DMS 273 (cell line): Measurements from ENCODE around the gene SPTBN1.

Source experiments
- DNase-seq: peaks from one replicate; lab custom pipeline; 2025; ENCODE audit not compliant: unreplicated experiment; lab: John Stamatoyannopoulos, UW

The SPTBN1 gene

GRCh38 chr2:54646170-54646927, 190.2 kb downstream of the SPTBN1 start:
- DNase-seq = no peak

DNA sequence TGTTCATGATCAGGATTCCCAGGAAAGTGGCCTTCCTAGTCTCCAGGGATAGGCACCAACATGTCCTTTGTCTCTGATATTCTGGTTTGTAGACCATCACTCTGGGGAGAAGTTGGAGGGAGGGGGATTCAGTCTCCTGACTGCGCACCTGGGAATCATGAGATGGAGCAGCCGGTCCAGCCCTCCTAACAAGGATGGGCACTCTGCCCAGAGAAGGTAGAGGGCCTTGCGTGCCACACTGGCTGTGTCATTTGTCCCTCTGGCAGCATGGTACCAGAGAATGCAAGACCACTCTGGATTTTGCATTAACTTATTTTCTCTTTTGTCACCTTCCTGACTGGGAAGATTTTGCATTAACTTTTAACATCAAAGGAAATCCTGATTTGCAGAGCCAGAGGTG, 192.1 kb downstream of the SPTBN1 start:
- no peak for DNase-seq

DNA sequence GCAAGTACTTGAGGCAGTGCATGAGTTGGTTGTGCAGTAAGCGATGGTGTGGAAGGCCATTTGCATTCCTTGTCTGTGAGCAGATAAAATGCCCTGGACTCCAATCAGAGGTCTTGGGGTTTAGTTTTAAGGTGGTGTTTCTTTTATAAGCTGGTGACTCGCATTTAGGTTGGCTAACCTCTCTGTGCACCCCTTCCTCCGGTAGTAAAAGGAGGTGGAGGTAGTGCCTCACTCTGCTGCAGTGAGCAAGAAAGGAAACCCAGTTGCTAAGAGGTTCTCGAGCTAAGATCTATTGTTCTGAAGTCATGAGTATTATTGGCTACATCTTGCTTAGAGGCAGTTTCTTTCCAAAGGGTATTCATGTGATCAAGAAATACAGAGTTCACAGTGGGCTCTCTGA, 193.1 kb downstream of the SPTBN1 start:
- no peak for DNase-seq

- DNase-seq = no peak
Measured at GRCh38 chr2:54649633-54650032, 193.5 kb downstream of the SPTBN1 start.

- DNase-seq = no peak
Measured at GRCh38 chr2:54650612-54651011, 194.5 kb downstream of the SPTBN1 start.

GRCh38 chr2:54651291-54651690, 195.2 kb downstream of the SPTBN1 start:
- no peak for DNase-seq

DNA sequence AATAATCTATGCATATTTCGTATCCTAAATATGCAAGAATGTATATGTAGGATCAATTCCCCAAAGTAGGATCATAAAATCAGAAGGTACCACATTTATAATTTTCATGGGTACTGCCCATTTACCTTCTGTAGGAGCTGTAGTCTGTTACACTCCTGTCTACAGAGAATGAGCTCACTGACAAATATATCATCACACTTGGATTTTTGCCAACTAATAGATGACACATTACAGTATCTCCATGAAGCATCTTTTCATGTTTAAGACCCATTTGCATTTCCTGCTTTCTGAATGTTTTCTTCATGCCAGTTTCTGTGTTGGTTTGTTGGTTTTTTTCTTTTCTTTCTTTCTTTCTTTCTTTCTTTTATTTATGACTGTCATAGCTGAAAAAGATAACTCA, 196.4 kb downstream of the SPTBN1 start:
- DNase-seq = no peak

- DNase-seq = no peak
Measured at GRCh38 chr2:54653572-54654204, 197.6 kb downstream of the SPTBN1 start.

DNA sequence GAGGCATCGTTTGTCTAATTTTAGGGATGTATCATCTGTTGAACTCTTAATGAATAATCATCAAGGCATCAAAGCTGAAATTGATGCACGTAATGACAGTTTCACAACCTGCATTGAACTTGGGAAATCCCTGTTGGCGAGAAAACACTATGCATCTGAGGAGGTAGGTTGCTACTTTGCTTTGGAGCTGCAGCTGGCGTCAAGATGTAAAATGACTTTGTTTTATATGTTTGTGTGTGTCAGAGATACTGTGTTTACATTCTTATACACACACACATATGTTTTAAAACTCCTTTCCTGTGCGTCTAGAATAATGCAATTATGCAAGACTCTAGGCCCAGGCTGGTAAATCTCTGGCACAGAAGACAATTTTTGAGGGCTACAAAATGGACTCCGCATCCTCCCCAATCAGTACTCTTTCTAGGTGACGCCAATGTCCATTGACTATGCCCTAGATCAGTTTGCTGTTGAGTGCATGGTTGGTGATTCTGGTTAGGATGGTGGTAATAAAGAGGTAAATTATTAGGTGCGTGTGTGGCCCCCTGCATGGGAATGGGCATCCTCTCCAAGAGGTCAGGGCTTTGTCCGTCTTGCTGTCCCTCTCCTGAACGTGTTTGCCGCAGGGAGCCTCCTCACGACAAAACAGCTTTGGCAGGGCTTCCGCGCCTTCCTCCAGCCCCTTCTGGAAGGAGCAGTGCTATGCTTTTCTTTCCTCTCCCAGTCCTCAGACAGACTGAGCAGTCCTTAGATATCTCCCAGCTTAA, 199.1 kb downstream of the SPTBN1 start:
- DNase-seq = no peak

GRCh38 chr2:54656863-54657262, 200.7 kb downstream of the SPTBN1 start:
- no peak for DNase-seq

GRCh38 chr2:54657664-54658083, 201.5 kb downstream of the SPTBN1 start:
- peak; percentile 63 for DNase-seq

DNA sequence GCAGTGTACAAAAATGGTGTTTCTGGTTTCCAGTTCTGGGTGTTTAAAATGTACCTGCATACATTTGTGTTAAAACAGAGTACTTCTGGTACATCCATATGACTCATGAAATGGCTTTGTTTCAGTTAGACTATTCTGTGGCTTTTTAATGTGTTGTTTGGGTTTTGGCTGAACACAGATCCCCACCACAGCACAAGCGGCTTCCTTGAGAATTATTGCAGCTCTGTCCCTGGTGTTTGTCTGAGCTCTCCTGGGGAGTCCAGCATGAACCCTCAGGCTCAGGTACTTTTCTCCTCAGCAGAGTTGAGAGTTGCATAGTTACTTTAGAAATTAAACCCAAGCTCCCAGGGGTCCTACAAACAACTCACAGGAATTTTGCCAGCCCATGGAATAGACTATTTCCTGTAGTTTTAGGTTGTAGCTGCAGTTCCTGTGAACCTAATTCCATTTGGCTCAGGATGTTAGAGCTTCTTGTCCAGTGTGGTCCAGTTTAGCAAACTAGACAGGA, 202.5 kb downstream of the SPTBN1 start:
- DNase-seq = no peak

GRCh38 chr2:54659527-54659926, 203.4 kb downstream of the SPTBN1 start:
- DNase-seq = no peak

- no peak for DNase-seq
Measured at GRCh38 chr2:54660752-54661151, 204.6 kb downstream of the SPTBN1 start.

DNA sequence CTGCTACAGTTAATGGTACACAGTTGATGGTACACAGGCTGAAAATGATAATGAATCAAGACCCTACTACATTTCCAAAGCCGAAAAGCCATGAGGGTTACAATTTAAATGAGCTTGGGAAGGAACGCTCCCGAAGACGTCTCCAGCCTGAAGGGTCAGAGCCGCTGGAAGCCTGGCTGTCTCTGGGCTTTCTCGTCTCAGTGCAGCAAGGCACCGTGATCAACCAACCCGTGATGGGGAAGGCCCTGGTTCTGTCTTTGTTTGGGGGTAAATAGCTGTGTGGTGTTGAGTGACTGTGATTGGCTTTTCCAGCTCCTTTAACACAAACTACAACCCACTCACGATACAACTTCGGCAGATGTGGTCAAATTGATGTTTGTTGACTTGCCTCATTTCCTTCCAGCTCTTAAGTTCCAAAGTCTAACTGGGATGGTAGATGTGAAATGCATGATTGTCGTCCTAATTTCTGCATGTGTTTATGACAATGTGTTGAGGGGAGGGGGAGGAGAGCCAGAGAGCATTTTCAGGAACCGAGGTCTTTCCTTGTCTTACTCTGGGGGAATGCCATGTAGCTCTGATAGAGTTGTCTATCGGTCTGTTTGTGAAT, 207.4 kb downstream of the SPTBN1 start:
- DNase-seq = no peak

DNA sequence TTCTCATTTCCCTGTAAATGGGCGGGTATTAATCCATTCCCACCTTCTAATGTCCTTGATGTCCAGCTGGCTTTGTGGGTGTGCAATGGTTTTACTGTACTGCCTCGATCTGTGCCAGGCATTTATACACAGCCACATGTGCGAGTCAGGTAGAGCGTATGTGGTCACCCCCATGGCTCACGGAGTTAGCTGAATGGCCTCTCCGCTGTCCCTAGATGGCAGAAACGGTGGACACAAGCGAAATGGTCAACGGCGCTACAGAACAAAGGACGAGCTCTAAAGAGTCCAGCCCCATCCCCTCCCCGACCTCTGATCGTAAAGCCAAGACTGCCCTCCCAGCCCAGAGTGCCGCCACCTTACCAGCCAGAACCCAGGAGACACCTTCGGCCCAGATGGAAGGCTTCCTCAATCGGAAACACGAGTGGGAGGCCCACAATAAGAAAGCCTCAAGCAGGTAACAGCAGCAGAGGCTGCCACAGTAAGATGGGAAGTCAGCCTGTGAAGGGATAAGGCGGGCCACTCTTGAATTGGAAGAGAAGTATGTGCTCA, 208.2 kb downstream of the SPTBN1 start:
- no peak for DNase-seq

GRCh38 chr2:54665436-54665856, 209.3 kb downstream of the SPTBN1 start:
- DNase-seq = peak; percentile 90

GRCh38 chr2:54666131-54666633, 210.1 kb downstream of the SPTBN1 start:
- peak; percentile 55 for DNase-seq

DNA sequence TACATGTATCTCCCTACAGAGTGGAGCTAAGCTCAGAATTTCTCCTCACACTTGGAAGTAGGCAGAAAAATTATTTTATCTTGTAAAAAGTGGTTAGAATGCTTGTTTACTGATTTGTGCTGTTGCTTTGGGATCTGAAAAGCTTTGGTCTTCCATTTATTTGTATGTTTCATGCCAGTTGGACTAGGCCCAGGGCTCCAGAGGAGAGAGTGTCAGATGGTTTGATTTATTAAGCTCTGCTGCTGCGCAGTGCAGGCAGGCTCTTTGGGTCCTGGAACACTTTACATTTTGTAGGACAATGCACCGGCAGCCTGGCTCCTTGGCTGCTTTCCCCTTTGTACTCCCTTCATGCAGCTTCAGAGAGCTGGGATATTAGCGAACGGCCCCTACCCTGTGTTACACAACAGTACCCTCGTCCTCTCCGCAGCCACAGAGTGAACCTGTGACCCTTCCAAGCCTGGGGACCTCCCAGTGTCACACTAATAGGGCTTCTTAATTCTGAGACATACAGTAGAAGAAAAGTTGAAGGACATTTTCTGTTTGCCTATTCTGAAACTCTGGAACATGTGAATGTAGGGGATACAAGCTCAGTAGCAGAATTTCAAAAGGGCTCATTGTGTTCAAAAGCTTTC, 210.6 kb downstream of the SPTBN1 start:
- peak; percentile 80 for DNase-seq

DNA sequence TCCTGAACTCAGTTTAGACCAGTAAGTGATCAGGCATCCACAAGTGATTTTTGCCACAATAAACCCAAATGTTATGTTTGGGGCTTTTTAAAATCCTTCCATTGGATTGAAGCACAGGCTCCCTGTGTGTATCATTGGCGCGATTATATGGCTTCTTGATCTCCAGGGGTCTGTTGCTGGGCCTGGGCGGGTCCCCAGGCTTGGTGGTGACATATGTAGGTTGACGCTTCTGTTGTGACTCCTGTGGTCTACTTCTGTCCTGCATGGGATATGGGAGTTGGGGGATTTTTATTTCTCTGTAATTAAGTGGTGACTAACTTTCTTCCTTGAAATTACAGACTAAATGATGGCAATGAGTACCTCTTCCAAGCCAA, 211.1 kb downstream of the SPTBN1 start:
- no peak for DNase-seq
